Measurements from ENCODE around the gene PIGH.
A peak's percentile ranks its signal among the peaks of the same experiment; 100 is the strongest.
"Not testable (repeated sequence)": the region's sequence is repeated elsewhere in the genome, so short reads cannot be mapped to it uniquely, and the experiment has no call there.

The PIGH gene

GRCh38 chr14:67599698-67600561 lies at the start of gene PIGH:
PIGH (minus strand) TSS chr14:67600268; CDS start chr14:67600203, 65 bp downstream.
- DNase-seq: peak; percentile 65

- no peak for DNase-seq
Observed at GRCh38 chr14:67646131-67646530, 46.1 kb upstream of the PIGH start.

- no peak for DNase-seq
Observed at GRCh38 chr14:67645414-67645813, 45.3 kb upstream of the PIGH start.

GRCh38 chr14:67644428-67644827 lies 44.4 kb upstream of the PIGH start:
- DNase-seq: no peak

- DNase-seq: no peak
Observed at GRCh38 chr14:67643713-67644112, 43.6 kb upstream of the PIGH start.

- DNase-seq: no peak
Observed at GRCh38 chr14:67641902-67642749, 42.1 kb upstream of the PIGH start.

GRCh38 chr14:67641480-67641879 lies 41.4 kb upstream of the PIGH start:
- no peak for DNase-seq

GRCh38 chr14:67638642-67639041 lies 38.6 kb upstream of the PIGH start:
- DNase-seq: no peak

- DNase-seq: no peak
Observed at GRCh38 chr14:67636361-67636919, 36.4 kb upstream of the PIGH start.

GRCh38 chr14:67633451-67634147 lies 33.5 kb upstream of the PIGH start:
- no peak for DNase-seq

GRCh38 chr14:67630938-67631337 lies 30.9 kb upstream of the PIGH start:
- no peak for DNase-seq

- peak; percentile 24 for DNase-seq
Observed at GRCh38 chr14:67630186-67630585, 30.1 kb upstream of the PIGH start.

- no peak for DNase-seq
Observed at GRCh38 chr14:67627519-67627918, 27.5 kb upstream of the PIGH start.

GRCh38 chr14:67626131-67626530 lies 26.1 kb upstream of the PIGH start:
- not testable (repeated sequence) for DNase-seq

GRCh38 chr14:67623114-67623513 lies 23.0 kb upstream of the PIGH start:
- no peak for DNase-seq

- no peak for DNase-seq
Observed at GRCh38 chr14:67622675-67623074, 22.6 kb upstream of the PIGH start.

- no peak for DNase-seq
Observed at GRCh38 chr14:67620217-67620785, 20.2 kb upstream of the PIGH start.

- DNase-seq: peak; percentile 74
Observed at GRCh38 chr14:67619446-67620216, 19.6 kb upstream of the PIGH start, which contains the start of gene ARG2. ARG2 (plus strand) TSS chr14:67619920; CDS start chr14:67619978, 58 bp downstream.

- peak; percentile 41 for DNase-seq
Observed at GRCh38 chr14:67618617-67619063, 18.6 kb upstream of the PIGH start.

GRCh38 chr14:67610491-67610890 lies 10.4 kb upstream of the PIGH start:
- no peak for DNase-seq

- DNase-seq: no peak
Observed at GRCh38 chr14:67609642-67610310, 9.7 kb upstream of the PIGH start.
